Hepatocyte (in vitro differentiated cells): ENCODE data around the gene DCBLD1. TPM values are rescaled to one million over a fixed set of nuclear protein-coding genes. Genes with fewer than 3 reads are reported as not detected.

Experiments
- DNase-seq: peaks from one replicate; pipeline ENCODE4 v3.0.0-alpha.2; 2016; ENCODE audit warnings: low spot score
- H2AFZ ChIP-seq: fragments of 200-600 bp; sonication (generic); 2 replicates; pipeline ENCODE4 v1.6.0; 2016; ENCODE audit warnings: antibody characterized with exemption, mild to moderate bottlenecking
- H3K27ac ChIP-seq: fragments of 200-600 bp; sonication (generic); 2 replicates; pipeline ENCODE4 v1.5.1; 2016; ENCODE audit warnings: mild to moderate bottlenecking
- H3K27me3 ChIP-seq: fragments of 200-600 bp; sonication (generic); 2 replicates; pipeline ENCODE4 v1.6.1; 2016
- H3K36me3 ChIP-seq: fragments of 200-600 bp; sonication (generic); replicated peaks from 2 replicates; pipeline ENCODE4 v1.5.1; 2016; ENCODE audit warnings: low read depth; ENCODE audit not compliant: insufficient read depth
- H3K4me1 ChIP-seq: fragments of 200-600 bp; sonication (generic); 2 replicates; pipeline ENCODE4 v1.5.1; 2016; ENCODE audit warnings: mild to moderate bottlenecking, moderate library complexity; ENCODE audit not compliant: insufficient read depth
- H3K4me2 ChIP-seq: fragments of 200-600 bp; sonication (generic); 2 replicates; pipeline ENCODE4 v1.6.0; 2016
- H3K4me3 ChIP-seq: fragments of 200-600 bp; sonication (generic); 2 replicates; pipeline ENCODE4 v1.5.1; 2016; ENCODE audit warnings: mild to moderate bottlenecking
- H3K79me2 ChIP-seq: fragments of 200-600 bp; sonication (generic); 2 replicates; pipeline ENCODE4 v1.6.0; 2017; ENCODE audit warnings: mild to moderate bottlenecking
- H3K9me2 ChIP-seq: fragments of 200-600 bp; sonication (generic); replicated peaks from 2 replicates; pipeline ENCODE4 v1.6.0; 2017; ENCODE audit warnings: mild to moderate bottlenecking; ENCODE audit not compliant: insufficient read depth
- H3K9me3 ChIP-seq: fragments of 200-600 bp; sonication (generic); 2 replicates; pipeline ENCODE4 v1.5.1; 2016; ENCODE audit warnings: low read depth, mild to moderate bottlenecking
- H4K20me1 ChIP-seq: fragments of 200-600 bp; sonication (generic); 2 replicates; pipeline ENCODE4 v1.6.0; 2016; ENCODE audit warnings: mild to moderate bottlenecking; ENCODE audit not compliant: insufficient read depth, poor library complexity, severe bottlenecking
- CTCF ChIP-seq: fragments of 200-600 bp; sonication (generic); IDR thresholded peaks from 2 replicates; pipeline ENCODE4 v1.5.1; 2016; ENCODE audit warnings: antibody characterized with exemption, mild to moderate bottlenecking; ENCODE audit not compliant: poor library complexity
- EZH2 ChIP-seq: fragments of 200-600 bp; sonication (generic); IDR thresholded peaks from 2 replicates; pipeline ENCODE4 v1.6.1; 2016; ENCODE audit warnings: antibody characterized with exemption, mild to moderate bottlenecking, borderline replicate concordance
- EZH2phosphoT487 ChIP-seq: fragments of 200-600 bp; sonication (generic); IDR thresholded peaks from one replicate; pipeline ENCODE4 v1.6.1; 2018; ENCODE audit warnings: antibody characterized with exemption, mild to moderate bottlenecking, low read depth, moderate library complexity; ENCODE audit not compliant: unreplicated experiment, severe bottlenecking
- WGBS: methylation state at CpG from one replicate; pipeline ENCODE4 v1.1.6; 2016; ENCODE audit warnings: low lambda C conversion rate; ENCODE audit errors: missing lambda C conversion rate; 5-methylcytosine and 5-hydroxymethylcytosine counted together
- polyA plus RNA-seq: library from polyadenylated mRNA; unstranded; fragments of >200 nt; fragmentation: Nextera tagmentation; extraction: Ambion mirVana; gene quantifications from 2 replicates; pipeline ENCODE4 v1.2.1, GENCODE V29; 2016
- total RNA-seq: library from RNA; depleted of rRNA; stranded (reverse); fragments of >200 nt; gene quantifications from 2 replicates; pipeline ENCODE4 v1.2.3, GENCODE V29; 2014

DCBLD1 gene
- total and polyA plus RNA-seq, 2 experiments from 2014 or later: 18.9 to 23.8 TPM

- Histone ChIP-seq H3K4me3 (no peak overlapping the region), H3K27ac (no peak overlapping the region), H3K27me3 (no peaks in the 10 kb centered on the region), H4K20me1 (no peaks in the 10 kb centered on the region), H3K4me2 (no peak overlapping the region), H3K9me3 (no peaks in the 10 kb centered on the region), H3K4me1 (peaks cover 12% of the 10 kb centered on the region), H3K36me3 (no peaks in the 10 kb centered on the region), H3K79me2 (no peaks in the 10 kb centered on the region), H3K9me2 (no peaks in the 10 kb centered on the region), H2AFZ (no peak overlapping the region)
- no peak for DNase-seq
- TF ChIP-seq EZH2phosphoT487: no peak
- TF ChIP-seq CTCF: no peak
- no peak for TF ChIP-seq EZH2
- 81% methylated on average over 2 of the region's 2 CpGs for WGBS
These were observed 37.9 kb upstream of the DCBLD1 start for GRCh38 chr6:117444600-117444999.

- Histone ChIP-seq H3K9me2 (no peaks in the 10 kb centered on the region), H4K20me1 (no peaks in the 10 kb centered on the region), H3K27me3 (no peaks in the 10 kb centered on the region), H3K27ac (no peak overlapping the region), H3K36me3 (no peaks in the 10 kb centered on the region), H3K4me1 (peaks cover 18% of the 10 kb centered on the region), H2AFZ (no peak overlapping the region), H3K79me2 (no peaks in the 10 kb centered on the region), H3K4me2 (no peak overlapping the region), H3K4me3 (no peak overlapping the region), H3K9me3 (no peaks in the 10 kb centered on the region)
- WGBS: 88% methylated on average over 3 of the region's 3 CpGs
- DNase-seq: no peak
- no peak for TF ChIP-seq CTCF
- no peak for TF ChIP-seq EZH2phosphoT487
- TF ChIP-seq EZH2: no peak
These were observed 35.6 kb upstream of the DCBLD1 start for GRCh38 chr6:117446861-117447260.

- TF ChIP-seq CTCF (no peak), EZH2 (no peak), EZH2phosphoT487 (no peak)
- Histone ChIP-seq H3K4me3 (no peak overlapping the region), H2AFZ (peak overlapping the region; percentile 13), H3K4me1 (peaks cover 18% of the 10 kb centered on the region), H3K9me3 (no peaks in the 10 kb centered on the region), H3K4me2 (peak overlapping the region; percentile 38), H3K27ac (no peak overlapping the region), H3K9me2 (no peaks in the 10 kb centered on the region), H3K79me2 (no peaks in the 10 kb centered on the region), H3K36me3 (no peaks in the 10 kb centered on the region), H4K20me1 (no peaks in the 10 kb centered on the region), H3K27me3 (no peaks in the 10 kb centered on the region)
- no peak for DNase-seq
- 52% methylated on average over 5 of the region's 5 CpGs for WGBS
These were observed 34.5 kb upstream of the DCBLD1 start for GRCh38 chr6:117448011-117448410.
